ENCODE results near the gene CBL. TPM values are rescaled to one million over a fixed set of nuclear protein-coding genes. Genes with fewer than 3 reads are reported as not detected.

CBL gene
- total and polyA plus RNA-seq, 2 experiments from 2014 or later = 31.6 to 67.6 TPM

- DNase-seq (ENCODE audit: low spot score) (no peak), ATAC-seq (no peak)
- peak overlapping the region; percentile 87 for H3K4me3 ChIP-seq
- H3K36me3 ChIP-seq (ENCODE audit: insufficient read depth) = no peaks in the 10 kb centered on the region
- H3K4me3 Mint-ChIP-seq = peak overlapping the region; percentile 95
- no peak overlapping the region for H2AFZ ChIP-seq
- peaks cover 10% of the 10 kb centered on the region for H3F3A ChIP-seq (replicated peaks; ENCODE audit: low read depth)
- peak overlapping the region; percentile 86 for H3K27ac ChIP-seq (ENCODE audit: low read depth)
- no peaks in the 10 kb centered on the region for H3K9me2 ChIP-seq (ENCODE audit: insufficient read depth)
- H3K27me3 Mint-ChIP-seq (ENCODE audit: insufficient read depth, low read depth, poor library complexity) = peaks cover 5% of the 10 kb centered on the region
- TF ChIP-seq EZH2 (IDR thresholded peaks at IDR 0.05; ENCODE audit: low read depth, unreplicated experiment) (no peak), STAT1 (IDR thresholded peaks at IDR 0.05; ENCODE audit: unreplicated experiment) (no peak), ETS1 (IDR thresholded peaks at IDR 0.05) (no peak), CREB1 (CRISPR knock-in tag; IDR thresholded peaks at IDR 0.05; ENCODE audit: low read depth) (no peak), POLR2AphosphoS5 (IDR thresholded peaks at IDR 0.05; ENCODE audit: low read depth) (no peak), REST (IDR thresholded peaks at IDR 0.05; ENCODE audit: unreplicated experiment) (no peak)
- H3K4me1 Mint-ChIP-seq = peaks cover 27% of the 10 kb centered on the region
- peaks cover 27% of the 10 kb centered on the region for H4K20me1 ChIP-seq (replicated peaks; ENCODE audit: insufficient read depth)
- H3K4me2 ChIP-seq = peak overlapping the region; percentile 93
- no peaks in the 10 kb centered on the region for H3K27me3 ChIP-seq (ENCODE audit: insufficient read depth)
- peaks cover 2% of the 10 kb centered on the region; the same call in 1 of the 3 replicates for H3K9me3 Mint-ChIP-seq
- H3K4me1 ChIP-seq (ENCODE audit: insufficient read depth) = peaks cover 40% of the 10 kb centered on the region
- H3K36me3 Mint-ChIP-seq (ENCODE audit: low read depth) = peaks cover 5% of the 10 kb centered on the region; the same call in 1 of the 3 replicates
- peaks cover 58% of the 10 kb centered on the region for H3K79me2 ChIP-seq (replicated peaks; ENCODE audit: insufficient read depth)
- H3K27ac Mint-ChIP-seq = peak overlapping the region; percentile 93; the same call in 1 of the 2 replicates
Observed at GRCh38 chr11:119207415-119207960, 1.3 kb downstream of the CBL start.

GRCh38 chr11:119209186-119209585, 3.0 kb downstream of the CBL start:
- Histone ChIP-seq H4K20me1 (replicated peaks; ENCODE audit: insufficient read depth) (peaks cover 39% of the 10 kb centered on the region), H3K4me1 (ENCODE audit: insufficient read depth) (peaks cover 40% of the 10 kb centered on the region), H2AFZ (no peak overlapping the region), H3K4me2 (peak overlapping the region; percentile 93; the same call in 1 of the 2 replicates), H3K27me3 (ENCODE audit: insufficient read depth) (no peaks in the 10 kb centered on the region), H3K79me2 (replicated peaks; ENCODE audit: insufficient read depth) (peaks cover 75% of the 10 kb centered on the region), H3K27ac (ENCODE audit: low read depth) (no peak overlapping the region), H3F3A (replicated peaks; ENCODE audit: low read depth) (peaks cover 10% of the 10 kb centered on the region), H3K9me2 (ENCODE audit: insufficient read depth) (no peaks in the 10 kb centered on the region), H3K4me3 (peak overlapping the region; percentile 87; the same call in 1 of the 2 replicates), H3K36me3 (ENCODE audit: insufficient read depth) (no peaks in the 10 kb centered on the region)
- no peak for ATAC-seq
- H3K9me3 Mint-ChIP-seq = peaks cover 2% of the 10 kb centered on the region; the same call in 1 of the 3 replicates
- DNase-seq (ENCODE audit: low spot score) = no peak
- H3K27ac Mint-ChIP-seq = no peak overlapping the region
- H3K27me3 Mint-ChIP-seq (ENCODE audit: insufficient read depth, low read depth, poor library complexity) = peaks cover 6% of the 10 kb centered on the region
- H3K4me1 Mint-ChIP-seq = peaks cover 30% of the 10 kb centered on the region
- peak overlapping the region; percentile 50; the same call in 2 of the 3 replicates for H3K4me3 Mint-ChIP-seq
- peaks cover 5% of the 10 kb centered on the region; the same call in 1 of the 3 replicates for H3K36me3 Mint-ChIP-seq (ENCODE audit: low read depth)
- TF ChIP-seq ZNF114 (CRISPR knock-in tag; IDR thresholded peaks at IDR 0.05) (no peak), CREB1 (CRISPR knock-in tag; IDR thresholded peaks at IDR 0.05; ENCODE audit: low read depth) (no peak), ZNF331 (CRISPR knock-in tag; IDR thresholded peaks at IDR 0.05; ENCODE audit: low read depth) (no peak), ETS1 (IDR thresholded peaks at IDR 0.05) (no peak), ZNF462 (CRISPR knock-in tag; IDR thresholded peaks at IDR 0.05) (no peak)

All from GM23338 (cell line).